Amniotic stem cell (primary cell): Measurements from ENCODE around the gene CTLA4.
"Not testable (repeated sequence)": the region's sequence is repeated elsewhere in the genome, so short reads cannot be mapped to it uniquely, and the experiment has no call there.

Experiments
- DNase-seq: peaks from one replicate; lab custom pipeline; 2025; lab: John Stamatoyannopoulos, UW

Gene CTLA4

GRCh38 chr2:203857656-203858055, 9.9 kb upstream of the CTLA4 start:
- DNase-seq = no peak

GRCh38 chr2:203858176-203858575, 9.4 kb upstream of the CTLA4 start:
- DNase-seq = no peak

GRCh38 chr2:203859030-203859789, 8.4 kb upstream of the CTLA4 start:
- DNase-seq = no peak

GRCh38 chr2:203861197-203861596, 6.4 kb upstream of the CTLA4 start:
- DNase-seq = no peak

- DNase-seq = no peak
Observed at GRCh38 chr2:203861607-203862006, 6.0 kb upstream of the CTLA4 start.

GRCh38 chr2:203869223-203870042, 1.9 kb downstream of the CTLA4 start:
- DNase-seq = no peak

- DNase-seq = no peak
Observed at GRCh38 chr2:203870481-203870880, 2.9 kb downstream of the CTLA4 start.

GRCh38 chr2:203870941-203871340, 3.4 kb downstream of the CTLA4 start:
- DNase-seq = no peak

GRCh38 chr2:203871371-203871983, 3.9 kb downstream of the CTLA4 start:
- DNase-seq = no peak

- no peak for DNase-seq
Observed at GRCh38 chr2:203873461-203873860, 5.9 kb downstream of the CTLA4 start.

- DNase-seq = no peak
Observed at GRCh38 chr2:203873921-203874631, 6.5 kb downstream of the CTLA4 start.

- no peak for DNase-seq
Observed at GRCh38 chr2:203875471-203875870, 7.9 kb downstream of the CTLA4 start.

GRCh38 chr2:203876328-203876727, 8.8 kb downstream of the CTLA4 start:
- DNase-seq = no peak

GRCh38 chr2:203878063-203878462, 10.5 kb downstream of the CTLA4 start:
- no peak for DNase-seq

GRCh38 chr2:203880557-203881125, 13.1 kb downstream of the CTLA4 start:
- no peak for DNase-seq

GRCh38 chr2:203881185-203881584, 13.6 kb downstream of the CTLA4 start:
- not testable (repeated sequence) for DNase-seq

- no peak for DNase-seq
Observed at GRCh38 chr2:203882551-203882950, 15.0 kb downstream of the CTLA4 start.

GRCh38 chr2:203886661-203887151, 19.1 kb downstream of the CTLA4 start:
- no peak for DNase-seq

GRCh38 chr2:203887677-203888076, 20.1 kb downstream of the CTLA4 start:
- DNase-seq = no peak

- no peak for DNase-seq
Observed at GRCh38 chr2:203889542-203889941, 22.0 kb downstream of the CTLA4 start.

GRCh38 chr2:203889944-203890343, 22.4 kb downstream of the CTLA4 start:
- no peak for DNase-seq

GRCh38 chr2:203890733-203891132, 23.2 kb downstream of the CTLA4 start:
- DNase-seq = no peak
